OCI-LY7 (cell line): Measurements from ENCODE around the gene ATXN1.

Source experiments
- CTCF ChIP-seq: fragments of 200-600 bp; sonication (generic); conservative IDR thresholded peaks from 2 replicates; pipeline ENCODE4 v1.5.1; 2014; ENCODE audit warnings: mild to moderate bottlenecking, antibody characterized with exemption, low read length, moderate library complexity, mixed read lengths
- EZH2phosphoT487 ChIP-seq: fragments of 200-600 bp; sonication (generic); IDR thresholded peaks from 2 replicates; pipeline ENCODE4 v1.6.1; 2018; ENCODE audit warnings: low read depth, borderline replicate concordance, mild to moderate bottlenecking, mixed run types, antibody characterized with exemption, low read length, moderate library complexity, mixed read lengths

- TF ChIP-seq CTCF (no peak), EZH2phosphoT487 (no peak)
Observed at GRCh38 chr6:16394632-16395031, 366.6 kb downstream of the ATXN1 start.
